Endodermal cell (in vitro differentiated cells): Measurements from ENCODE around the gene MTLN. TPM values are rescaled to one million over a fixed set of nuclear protein-coding genes. Genes with fewer than 3 reads are reported as not detected.
"Not testable (repeated sequence)": the region's sequence is repeated elsewhere in the genome, so short reads cannot be mapped to it uniquely, and the experiment has no call there.

ENCODE experiments used
- DNase-seq: peaks from one replicate; pipeline ENCODE4 v3.0.0-alpha.2; 2017
- H3K27ac ChIP-seq: 2 replicates; pipeline ENCODE4 v1.5.1; 2013; ENCODE audit warnings: mild to moderate bottlenecking, low read depth, low read length, moderate library complexity
- H3K27me3 ChIP-seq: 2 replicates; pipeline ENCODE4 v1.6.1; 2013; ENCODE audit warnings: mild to moderate bottlenecking, low read length, moderate library complexity; ENCODE audit not compliant: insufficient read depth, control insufficient read depth, poor library complexity, severe bottlenecking
- H3K36me3 ChIP-seq: 2 replicates; pipeline ENCODE4 v1.7.0; 2013; ENCODE audit warnings: mild to moderate bottlenecking, low read length, moderate library complexity; ENCODE audit not compliant: control insufficient read depth, insufficient read depth
- H3K4me1 ChIP-seq: one replicate; pipeline ENCODE4 v1.7.0; 2013; ENCODE audit warnings: low read length; ENCODE audit not compliant: control insufficient read depth, insufficient read depth
- H3K4me3 ChIP-seq: 2 replicates; pipeline ENCODE4 v1.5.1; 2013; ENCODE audit warnings: mild to moderate bottlenecking, low read length, moderate library complexity
- H3K9ac ChIP-seq: 2 replicates; pipeline ENCODE4 v1.6.1; 2013; ENCODE audit warnings: mild to moderate bottlenecking, low read length, moderate library complexity; ENCODE audit not compliant: poor library complexity, severe bottlenecking; ENCODE audit errors: extremely low read depth
- H3K9me3 ChIP-seq: 2 replicates; pipeline ENCODE4 v1.6.1; 2013; ENCODE audit warnings: mild to moderate bottlenecking, low read length, moderate library complexity; ENCODE audit not compliant: control insufficient read depth
- H3K27ac Mint-ChIP-seq: 2 replicates; pipeline ENCODE4 v1.8.0; 2020; ENCODE audit warnings: mixed read lengths
- H3K27me3 Mint-ChIP-seq: 2 replicates; pipeline ENCODE4 v1.8.0; 2021; ENCODE audit warnings: mild to moderate bottlenecking, mixed read lengths; ENCODE audit not compliant: insufficient read depth
- H3K36me3 Mint-ChIP-seq: 2 replicates; pipeline ENCODE4 v1.8.0; 2020; ENCODE audit warnings: low read depth, mixed read lengths
- H3K4me1 Mint-ChIP-seq: 2 replicates; pipeline ENCODE4 v1.8.0; 2020; ENCODE audit warnings: mixed read lengths
- H3K4me3 Mint-ChIP-seq: 2 replicates; pipeline ENCODE4 v1.8.0; 2020; ENCODE audit warnings: mild to moderate bottlenecking, moderate library complexity, mixed read lengths
- H3K9me3 Mint-ChIP-seq: 2 replicates; pipeline ENCODE4 v1.8.0; 2020; ENCODE audit warnings: mild to moderate bottlenecking, mixed read lengths
- CTCF ChIP-seq: fragments of 200-600 bp; sonication (generic); conservative IDR thresholded peaks from 2 replicates; pipeline ENCODE4 v1.5.0; 2021; ENCODE audit warnings: antibody characterized with exemption, mild to moderate bottlenecking
- WGBS, 2 experiments: methylation state at CpG; one replicate each; pipeline versions ENCODE4 v1.1.5 to v1.1.7; 2013; ENCODE audit warnings: missing lambda C conversion rate in 2 of 2, mixed read lengths in 1 of 2; ENCODE audit not compliant: insufficient coverage in 1 of 2, insufficient read length in 1 of 2; 5-methylcytosine and 5-hydroxymethylcytosine counted together
- total RNA-seq, 2 donors: library from RNA; stranded (reverse); fragmentation: NEBNext Ultra II Directional in 1 of 2; extraction: Animal tissue kit (Norgen Biotek cat#: 25700) in 1 of 2; gene quantifications; 2 replicates in 1 of 2; 3 replicates in 1 of 2; pipeline ENCODE4 v1.2.1, GENCODE V29; 2021

Gene MTLN
- total RNA-seq, 2 donors from 2014 or later = 11.5 to 35.5 TPM

- no peak overlapping the region for H3K27ac Mint-ChIP-seq
- Histone ChIP-seq H3K4me3 (no peak overlapping the region), H3K4me1 (no peaks in the 10 kb centered on the region), H3K9ac (no peak overlapping the region), H3K36me3 (no peaks in the 10 kb centered on the region), H3K27me3 (no peaks in the 10 kb centered on the region), H3K27ac (no peak overlapping the region), H3K9me3 (peaks cover 21% of the 10 kb centered on the region)
- H3K36me3 Mint-ChIP-seq = peaks cover 2% of the 10 kb centered on the region
- H3K27me3 Mint-ChIP-seq = peaks cover 12% of the 10 kb centered on the region
- H3K9me3 Mint-ChIP-seq = peaks cover 47% of the 10 kb centered on the region
- H3K4me3 Mint-ChIP-seq = no peak overlapping the region
- no peak for DNase-seq
- WGBS, 2 experiments = 86 to 91% methylated on average over 1 to 2 of the region's 2 CpGs
- TF ChIP-seq CTCF = no peak
- H3K4me1 Mint-ChIP-seq = peaks cover 4% of the 10 kb centered on the region
Measured at GRCh38 chr2:110220190-110220564, 7.8 kb upstream of the MTLN start.

- H3K36me3 Mint-ChIP-seq = peaks cover 2% of the 10 kb centered on the region
- H3K9ac ChIP-seq = no peak overlapping the region
- H3K36me3 ChIP-seq = no peaks in the 10 kb centered on the region
- H3K4me1 ChIP-seq = no peaks in the 10 kb centered on the region
- peaks cover 4% of the 10 kb centered on the region for H3K4me1 Mint-ChIP-seq
- 74 to 86% methylated on average over 1 of the region's 1 CpG for WGBS, 2 experiments
- H3K9me3 Mint-ChIP-seq = peaks cover 52% of the 10 kb centered on the region
- no peaks in the 10 kb centered on the region for H3K27me3 ChIP-seq
- H3K9me3 ChIP-seq = peaks cover 26% of the 10 kb centered on the region
- H3K27me3 Mint-ChIP-seq = peaks cover 12% of the 10 kb centered on the region
- no peak overlapping the region for H3K27ac Mint-ChIP-seq
- no peak overlapping the region for H3K4me3 ChIP-seq
- no peak for DNase-seq
- H3K27ac ChIP-seq = no peak overlapping the region
- H3K4me3 Mint-ChIP-seq = no peak overlapping the region
- TF ChIP-seq CTCF = no peak
Measured at GRCh38 chr2:110219496-110220189, 7.3 kb upstream of the MTLN start.

GRCh38 chr2:110218889-110219288 is 6.5 kb upstream of the MTLN start:
- H3K4me1 ChIP-seq, H3K36me3 Mint-ChIP-seq, H3K27me3 ChIP-seq, H3K4me1 Mint-ChIP-seq, H3K4me3 ChIP-seq, H3K9ac ChIP-seq, H3K27ac Mint-ChIP-seq, H3K27ac ChIP-seq, H3K4me3 Mint-ChIP-seq, DNase-seq, H3K36me3 ChIP-seq: not testable (repeated sequence)
- WGBS, 2 experiments = 60 to 84% methylated on average over 2 to 7 of the region's 7 CpGs
- Mint-ChIP-seq H3K27me3 (peaks cover 12% of the 10 kb centered on the region), H3K9me3 (peaks cover 59% of the 10 kb centered on the region)
- H3K9me3 ChIP-seq = peaks cover 33% of the 10 kb centered on the region

GRCh38 chr2:110216803-110217202 is 4.5 kb upstream of the MTLN start:
- H3K4me1 Mint-ChIP-seq = peaks cover 3% of the 10 kb centered on the region
- H3K9me3 ChIP-seq = peaks cover 41% of the 10 kb centered on the region
- no peak for DNase-seq
- H3K27me3 Mint-ChIP-seq = peaks cover 12% of the 10 kb centered on the region
- no peaks in the 10 kb centered on the region for H3K27me3 ChIP-seq
- H3K36me3 Mint-ChIP-seq = peaks cover 2% of the 10 kb centered on the region
- no peak overlapping the region for H3K27ac ChIP-seq
- no peak overlapping the region for H3K4me3 ChIP-seq
- H3K27ac Mint-ChIP-seq = no peak overlapping the region
- H3K9me3 Mint-ChIP-seq = peaks cover 66% of the 10 kb centered on the region
- no peak overlapping the region for H3K4me3 Mint-ChIP-seq
- no peaks in the 10 kb centered on the region for H3K4me1 ChIP-seq
- TF ChIP-seq CTCF = no peak
- H3K9ac ChIP-seq = no peak overlapping the region
- H3K36me3 ChIP-seq = no peaks in the 10 kb centered on the region
